Neural cell (in vitro differentiated cells): ENCODE results near the gene OR51V1. TPM values are rescaled to one million over a fixed set of nuclear protein-coding genes. Genes with fewer than 3 reads are reported as not detected.

Experiments used
- H2AFZ ChIP-seq: fragments of 200-600, 300-800 bp; sonication (generic), shearing (Covaris generic); 2 replicates; pipeline ENCODE4 v1.6.0; 2014; ENCODE audit warnings: low read depth, mild to moderate bottlenecking, antibody characterized with exemption, low read length, moderate library complexity
- H3F3A ChIP-seq: fragments of 200-600 bp; shearing (Covaris generic); 2 replicates; pipeline ENCODE4 v1.6.1; 2016; ENCODE audit warnings: mild to moderate bottlenecking, moderate library complexity, mixed read lengths, antibody characterized with exemption, low read length; ENCODE audit not compliant: insufficient read depth, poor library complexity, severe bottlenecking
- H3K27ac ChIP-seq: fragments of 200-600, 300-800 bp; sonication (generic), shearing (Covaris generic); 2 replicates; pipeline ENCODE4 v1.5.1; 2014; ENCODE audit warnings: mild to moderate bottlenecking, low read length, moderate library complexity
- H3K27me3 ChIP-seq: fragments of 300-800, 200-600 bp; sonication (generic), shearing (Covaris generic); 2 replicates; pipeline ENCODE4 v1.6.0; 2014; ENCODE audit warnings: mild to moderate bottlenecking, low read depth, low read length, moderate library complexity; ENCODE audit not compliant: insufficient read depth
- H3K36me3 ChIP-seq: fragments of 300-800, 200-600 bp; sonication (generic), shearing (Covaris generic); 2 replicates; pipeline ENCODE4 v1.5.1; 2014; ENCODE audit warnings: mild to moderate bottlenecking, antibody characterized with exemption, low read length, moderate library complexity; ENCODE audit not compliant: insufficient read depth
- H3K4me2 ChIP-seq: fragments of 300-800, 200-600 bp; sonication (generic), shearing (Covaris generic); 2 replicates; pipeline ENCODE4 v1.6.0; 2014; ENCODE audit warnings: mild to moderate bottlenecking, low read length
- H3K4me3 ChIP-seq: fragments of 300-800, 200-600 bp; sonication (generic), shearing (Covaris generic); 2 replicates; pipeline ENCODE4 v1.5.1; 2014; ENCODE audit warnings: mild to moderate bottlenecking, low read length, moderate library complexity
- H3K79me2 ChIP-seq: fragments of 200-600 bp; shearing (Covaris generic); replicated peaks from 2 replicates; pipeline ENCODE4 v1.6.0; 2014; ENCODE audit warnings: mild to moderate bottlenecking, low read length, moderate library complexity; ENCODE audit not compliant: insufficient read depth
- H3K9ac ChIP-seq: fragments of 300-800, 200-600 bp; sonication (generic), shearing (Covaris generic); 2 replicates; pipeline ENCODE4 v1.6.1; 2016; ENCODE audit warnings: mild to moderate bottlenecking, low read length, mixed read lengths
- H3K9me2 ChIP-seq: fragments of 200-600 bp; shearing (Covaris generic); 2 replicates; pipeline ENCODE4 v1.6.1; 2016; ENCODE audit warnings: mild to moderate bottlenecking, low read length, mixed read lengths; ENCODE audit not compliant: insufficient read depth
- H3K9me3 ChIP-seq: fragments of 200-600, 300-800 bp; sonication (generic), shearing (Covaris generic); 2 replicates; pipeline ENCODE4 v1.6.1; 2016; ENCODE audit warnings: mild to moderate bottlenecking, mixed run types, low read length, moderate library complexity, mixed read lengths
- H4K20me1 ChIP-seq: fragments of 200-600 bp; shearing (Covaris generic); 2 replicates; pipeline ENCODE4 v1.6.1; 2016; ENCODE audit warnings: mild to moderate bottlenecking, mixed run types; ENCODE audit not compliant: insufficient read depth
- CTCF ChIP-seq: fragments of 450-650 bp; IDR thresholded peaks from 2 replicates; pipeline ENCODE4 v1.5.1; 2014; ENCODE audit warnings: antibody characterized with exemption, mild to moderate bottlenecking, moderate library complexity; ENCODE audit not compliant: poor library complexity, severe bottlenecking
- EP300 ChIP-seq: fragments of 450-650 bp; conservative IDR thresholded peaks from 2 replicates; pipeline ENCODE4 v1.6.1; 2014; ENCODE audit warnings: antibody characterized with exemption, mild to moderate bottlenecking, moderate library complexity; ENCODE audit not compliant: poor library complexity, severe bottlenecking
- EZH2 ChIP-seq: fragments of 200-600, 300-800 bp; shearing (Covaris generic), sonication (generic); IDR thresholded peaks from 2 replicates; pipeline ENCODE4 v1.6.1; 2014; ENCODE audit warnings: antibody characterized with exemption, low read length, borderline replicate concordance, mild to moderate bottlenecking; ENCODE audit not compliant: insufficient read depth, poor library complexity, severe bottlenecking
- MXI1 ChIP-seq: fragments of 450-650 bp; conservative IDR thresholded peaks from 2 replicates; pipeline ENCODE4 v1.6.1; 2014; ENCODE audit warnings: antibody characterized with exemption, mild to moderate bottlenecking; ENCODE audit not compliant: poor library complexity, severe bottlenecking
- POLR2AphosphoS5 ChIP-seq: IDR thresholded peaks from 2 replicates; pipeline ENCODE4 v1.6.1; 2012
- RAD21 ChIP-seq: fragments of 450-650 bp; conservative IDR thresholded peaks from 2 replicates; pipeline ENCODE4 v1.6.1; 2014; ENCODE audit warnings: antibody characterized with exemption, mild to moderate bottlenecking, moderate library complexity
- SMC3 ChIP-seq: fragments of 450-650 bp; conservative IDR thresholded peaks from 2 replicates; pipeline ENCODE4 v1.6.1; 2014; ENCODE audit warnings: antibody characterized with exemption, mild to moderate bottlenecking, moderate library complexity; ENCODE audit not compliant: poor library complexity
- TAF1 ChIP-seq: IDR thresholded peaks from 2 replicates; pipeline ENCODE4 v1.6.1; 2012; ENCODE audit warnings: low read depth
- polyA plus RNA-seq: library from polyadenylated mRNA; depleted of rRNA; stranded (reverse); fragments of >200 nt; gene quantifications from 2 replicates; pipeline ENCODE4 v1.2.3, GENCODE V29; 2014
- TF ChIP-seq, protein P1 (sequence below): IDR thresholded peaks from 2 replicates; pipeline ENCODE4 v1.6.1; 2012; ENCODE audit warnings: borderline replicate concordance

The OR51V1 gene
- polyA plus RNA-seq, 1 donor from 2014 or later, result not detected

DNA sequence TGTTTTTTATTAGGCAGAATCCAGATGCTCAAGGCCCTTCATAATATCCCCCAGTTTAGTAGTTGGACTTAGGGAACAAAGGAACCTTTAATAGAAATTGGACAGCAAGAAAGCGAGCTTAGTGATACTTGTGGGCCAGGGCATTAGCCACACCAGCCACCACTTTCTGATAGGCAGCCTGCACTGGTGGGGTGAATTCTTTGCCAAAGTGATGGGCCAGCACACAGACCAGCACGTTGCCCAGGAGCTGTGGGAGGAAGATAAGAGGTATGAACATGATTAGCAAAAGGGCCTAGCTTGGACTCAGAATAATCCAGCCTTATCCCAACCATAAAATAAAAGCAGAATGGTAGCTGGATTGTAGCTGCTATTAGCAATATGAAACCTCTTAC is 25.0 kb upstream of the OR51V1 start:
- Histone ChIP-seq H3K36me3 (no peaks in the 10 kb centered on the region), H3K27me3 (no peaks in the 10 kb centered on the region), H3F3A (no peaks in the 10 kb centered on the region), H3K27ac (no peak overlapping the region), H2AFZ (no peak overlapping the region), H3K9me3 (no peaks in the 10 kb centered on the region), H4K20me1 (no peaks in the 10 kb centered on the region), H3K9ac (no peak overlapping the region), H3K9me2 (no peaks in the 10 kb centered on the region), H3K4me3 (no peak overlapping the region), H3K79me2 (no peaks in the 10 kb centered on the region), H3K4me2 (no peak overlapping the region)
- TF ChIP-seq EP300 (no peak), SMC3 (no peak), TAF1 (no peak), EZH2 (no peak), MXI1 (no peak), CTCF (no peak), POLR2AphosphoS5 (no peak)
- TF ChIP-seq, protein P1, sequence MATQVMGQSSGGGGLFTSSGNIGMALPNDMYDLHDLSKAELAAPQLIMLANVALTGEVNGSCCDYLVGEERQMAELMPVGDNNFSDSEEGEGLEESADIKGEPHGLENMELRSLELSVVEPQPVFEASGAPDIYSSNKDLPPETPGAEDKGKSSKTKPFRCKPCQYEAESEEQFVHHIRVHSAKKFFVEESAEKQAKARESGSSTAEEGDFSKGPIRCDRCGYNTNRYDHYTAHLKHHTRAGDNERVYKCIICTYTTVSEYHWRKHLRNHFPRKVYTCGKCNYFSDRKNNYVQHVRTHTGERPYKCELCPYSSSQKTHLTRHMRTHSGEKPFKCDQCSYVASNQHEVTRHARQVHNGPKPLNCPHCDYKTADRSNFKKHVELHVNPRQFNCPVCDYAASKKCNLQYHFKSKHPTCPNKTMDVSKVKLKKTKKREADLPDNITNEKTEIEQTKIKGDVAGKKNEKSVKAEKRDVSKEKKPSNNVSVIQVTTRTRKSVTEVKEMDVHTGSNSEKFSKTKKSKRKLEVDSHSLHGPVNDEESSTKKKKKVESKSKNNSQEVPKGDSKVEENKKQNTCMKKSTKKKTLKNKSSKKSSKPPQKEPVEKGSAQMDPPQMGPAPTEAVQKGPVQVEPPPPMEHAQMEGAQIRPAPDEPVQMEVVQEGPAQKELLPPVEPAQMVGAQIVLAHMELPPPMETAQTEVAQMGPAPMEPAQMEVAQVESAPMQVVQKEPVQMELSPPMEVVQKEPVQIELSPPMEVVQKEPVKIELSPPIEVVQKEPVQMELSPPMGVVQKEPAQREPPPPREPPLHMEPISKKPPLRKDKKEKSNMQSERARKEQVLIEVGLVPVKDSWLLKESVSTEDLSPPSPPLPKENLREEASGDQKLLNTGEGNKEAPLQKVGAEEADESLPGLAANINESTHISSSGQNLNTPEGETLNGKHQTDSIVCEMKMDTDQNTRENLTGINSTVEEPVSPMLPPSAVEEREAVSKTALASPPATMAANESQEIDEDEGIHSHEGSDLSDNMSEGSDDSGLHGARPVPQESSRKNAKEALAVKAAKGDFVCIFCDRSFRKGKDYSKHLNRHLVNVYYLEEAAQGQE, result no peak

- no peak for TF ChIP-seq EZH2
- TF ChIP-seq RAD21, result no peak
- TF ChIP-seq, protein P1, result no peak
- TF ChIP-seq POLR2AphosphoS5, result no peak
- TF ChIP-seq MXI1, result no peak
- TF ChIP-seq TAF1, result no peak
- TF ChIP-seq CTCF, result no peak
- TF ChIP-seq EP300, result no peak
- no peak for TF ChIP-seq SMC3
Observed at GRCh38 chr11:5224538-5225479, 24.3 kb upstream of the OR51V1 start.

More at GRCh38 chr11:5224538-5225479, 24.3 kb upstream of the OR51V1 start:
- Histone ChIP-seq H4K20me1 (no peaks in the 10 kb centered on the region), H3K79me2 (no peaks in the 10 kb centered on the region), H3K27me3 (no peaks in the 10 kb centered on the region), H2AFZ (no peak overlapping the region), H3K4me2 (no peak overlapping the region), H3K36me3 (no peaks in the 10 kb centered on the region), H3F3A (no peaks in the 10 kb centered on the region), H3K9me2 (no peaks in the 10 kb centered on the region), H3K27ac (no peak overlapping the region), H3K9me3 (no peaks in the 10 kb centered on the region), H3K9ac (no peak overlapping the region), H3K4me3 (no peak overlapping the region)
